SK-N-SH (cell line): ENCODE measurements around the gene FAM53C. TPM values are rescaled to one million over a fixed set of nuclear protein-coding genes. Genes with fewer than 3 reads are reported as not detected.
"Not testable (repeated sequence)": the region's sequence is repeated elsewhere in the genome, so short reads cannot be mapped to it uniquely, and the experiment has no call there.

Source experiments
- CTCF ChIA-PET: fragments of 300-600, 350-600 bp; formaldehyde crosslinking; extraction: SDS; loops from one replicate; lab custom pipeline; 2021; lab: Yijun Ruan, JAX
- POLR2A ChIA-PET: fragments of 350-600 bp; sonication (Branson Sonifier 250); formaldehyde crosslinking; extraction: SDS; loops from one replicate; lab custom pipeline; 2020; ENCODE audit warnings: antibody characterized with exemption, inconsistent platforms; lab: Yijun Ruan, JAX
- DNase-seq: peaks from one replicate; pipeline ENCODE4 v3.0.0; 2012
- H2AFZ ChIP-seq: fragments of 200-600 bp; sonication (generic); 2 replicates; pipeline ENCODE4 v1.8.1; 2016; ENCODE audit warnings: antibody characterized with exemption, mild to moderate bottlenecking, low read depth
- H3F3A ChIP-seq: fragments of 200-600 bp; sonication (generic); replicated peaks from 2 replicates; pipeline ENCODE3; 2016; ENCODE audit warnings: antibody characterized with exemption, mild to moderate bottlenecking; ENCODE audit not compliant: insufficient read depth
- H3K27ac ChIP-seq, 2 experiments: fragments of 200-500 bp in 1 of 2; fragments of 200-600 bp in 1 of 2; sonication (Bioruptor generic) in 1 of 2; sonication (generic), shearing (Covaris generic) in 1 of 2; 2 replicates each; pipeline versions ENCODE4 v1.5.1 to v1.6.1; 2014 to 2016; ENCODE audit warnings: low read depth in 2 of 2, inconsistent platforms in 1 of 2, low read length in 1 of 2, mild to moderate bottlenecking in 1 of 2, mixed read lengths in 1 of 2
- H3K27me3 ChIP-seq: fragments of 200-600 bp; sonication (generic), shearing (Covaris generic); 2 replicates; pipeline ENCODE4 v1.6.1; 2016; ENCODE audit warnings: mixed run types; ENCODE audit not compliant: insufficient read depth
- H3K36me3 ChIP-seq, 2 experiments: fragments of 200-500 bp in 1 of 2; fragments of 200-600 bp in 1 of 2; sonication (Bioruptor generic) in 1 of 2; sonication (generic) in 1 of 2; replicated peaks in 1 of 2; 2 replicates each; pipeline versions ENCODE3 to v1.5.1; 2014 to 2016; ENCODE audit warnings: low read length in 1 of 2, mild to moderate bottlenecking in 1 of 2; ENCODE audit not compliant: insufficient read depth in 2 of 2, control insufficient read depth in 1 of 2
- H3K4me1 ChIP-seq, 2 experiments: fragments of 200-500 bp in 1 of 2; fragments of 200-600 bp in 1 of 2; sonication (Bioruptor generic) in 1 of 2; sonication (generic), shearing (Covaris generic) in 1 of 2; 2 replicates each; pipeline versions ENCODE4 v1.5.1 to v1.6.1; 2014 to 2016; ENCODE audit warnings: low read depth in 1 of 2, low read length in 1 of 2, mixed run types in 1 of 2; ENCODE audit not compliant: insufficient read depth in 2 of 2, control insufficient read depth in 1 of 2
- H3K4me2 ChIP-seq: fragments of 200-600 bp; sonication (generic), shearing (Covaris generic); 2 replicates; pipeline ENCODE4 v1.6.1; 2017; ENCODE audit warnings: mixed run types
- H3K4me3 ChIP-seq, 2 experiments: fragments of 200-500 bp in 1 of 2; fragments of 200-600 bp in 1 of 2; sonication (Bioruptor generic) in 1 of 2; sonication (generic), shearing (Covaris generic) in 1 of 2; 2 replicates each; pipeline versions ENCODE4 v1.5.1 to v1.8.1; 2014 to 2016; ENCODE audit warnings: low read depth in 2 of 2, inconsistent platforms in 1 of 2, low read length in 1 of 2, mild to moderate bottlenecking in 1 of 2, mixed read lengths in 1 of 2, moderate library complexity in 1 of 2
- H3K79me2 ChIP-seq: fragments of 200-600 bp; sonication (generic); 2 replicates; pipeline ENCODE4 v1.8.1; 2017; ENCODE audit warnings: mild to moderate bottlenecking; ENCODE audit not compliant: insufficient read depth
- H3K9ac ChIP-seq: fragments of 200-600 bp; sonication (generic); 2 replicates; pipeline ENCODE4 v1.6.1; 2017; ENCODE audit warnings: mixed run types
- H3K9me2 ChIP-seq: fragments of 200-600 bp; sonication (generic); 2 replicates; pipeline ENCODE4 v1.6.1; 2017; ENCODE audit warnings: mixed run types
- H3K9me3 ChIP-seq: fragments of 200-600 bp; sonication (generic); 2 replicates; pipeline ENCODE4 v1.6.1; 2017; ENCODE audit warnings: mixed run types, mild to moderate bottlenecking, moderate library complexity
- H4K20me1 ChIP-seq: fragments of 200-600 bp; sonication (generic); 2 replicates; pipeline ENCODE4 v1.6.1; 2017; ENCODE audit warnings: mild to moderate bottlenecking, mixed run types; ENCODE audit not compliant: insufficient read depth
- EP300 ChIP-seq, 2 experiments: IDR thresholded peaks; 2 replicates each; pipeline versions ENCODE4 v1.4.0 to v1.6.1; 2012; ENCODE audit warnings: borderline replicate concordance in 1 of 2, low read depth in 1 of 2, low read length in 1 of 2
- EZH2phosphoT487 ChIP-seq: fragments of 200-600 bp; sonication (generic); IDR thresholded peaks from 2 replicates; pipeline ENCODE4 v1.6.1; 2017; ENCODE audit warnings: low read depth, mixed run types, mild to moderate bottlenecking, antibody characterized with exemption, moderate library complexity, borderline replicate concordance
- FOXJ3 ChIP-seq: sonication (generic); formaldehyde crosslinking; IDR thresholded peaks from 2 replicates; pipeline ENCODE4 v1.5.1; 2020; ENCODE audit warnings: mild to moderate bottlenecking, missing genetic modification reagents
- GABPA ChIP-seq: IDR thresholded peaks from 2 replicates; pipeline ENCODE4 v1.4.0; 2012; ENCODE audit warnings: low read depth, mild to moderate bottlenecking
- GATA2 ChIP-seq: sonication (generic); formaldehyde crosslinking; IDR thresholded peaks from 2 replicates; pipeline ENCODE4 v1.5.0; 2020; ENCODE audit warnings: mild to moderate bottlenecking, missing genetic modification reagents
- JUND ChIP-seq: IDR thresholded peaks from 2 replicates; pipeline ENCODE4 v1.4.0; 2012
- MEF2A ChIP-seq: IDR thresholded peaks from 2 replicates; pipeline ENCODE4 v1.4.0; 2012; ENCODE audit warnings: low read depth, borderline replicate concordance
- MXI1 ChIP-seq: IDR thresholded peaks from 2 replicates; pipeline ENCODE4 v1.6.1; 2012; ENCODE audit warnings: mild to moderate bottlenecking, low read depth, low read length, improper control_type of control experiment
- NFIC ChIP-seq: IDR thresholded peaks from 2 replicates; pipeline ENCODE4 v1.4.0; 2012; ENCODE audit warnings: borderline replicate concordance
- PBX3 ChIP-seq: IDR thresholded peaks from 2 replicates; pipeline ENCODE4; 2012
- RAD21 ChIP-seq: IDR thresholded peaks from 2 replicates; pipeline ENCODE4 v1.6.1; 2012; ENCODE audit warnings: mild to moderate bottlenecking, low read length
- RCOR1 ChIP-seq: fragments of 150-350 bp; IDR thresholded peaks from 2 replicates; pipeline ENCODE4 v1.6.1; 2017; ENCODE audit warnings: antibody characterized with exemption, low read length
- REST ChIP-seq: IDR thresholded peaks from 2 replicates; pipeline ENCODE4 v1.6.1; 2012; ENCODE audit warnings: mild to moderate bottlenecking, low read depth, low read length, moderate library complexity
- RFX5 ChIP-seq: IDR thresholded peaks from 2 replicates; pipeline ENCODE4 v1.6.1; 2012; ENCODE audit warnings: mild to moderate bottlenecking, improper control_type of control experiment, low read length
- SMC3 ChIP-seq: IDR thresholded peaks from 2 replicates; pipeline ENCODE4 v1.6.1; 2012; ENCODE audit warnings: low read depth, low read length, improper control_type of control experiment
- TCF12 ChIP-seq: IDR thresholded peaks from 2 replicates; pipeline ENCODE4 v1.4.0; 2012
- TEAD4 ChIP-seq: IDR thresholded peaks from 2 replicates; pipeline ENCODE4 v1.4.0; 2012; ENCODE audit warnings: mild to moderate bottlenecking, borderline replicate concordance; ENCODE audit not compliant: insufficient read depth
- YY1 ChIP-seq: IDR thresholded peaks from 2 replicates; pipeline ENCODE4 v1.4.0; 2012; ENCODE audit warnings: low read depth, mild to moderate bottlenecking
- WGBS: methylation state at CpG from one replicate; pipeline ENCODE4 v1.1.6; 2017; ENCODE audit warnings: low lambda C conversion rate; 5-methylcytosine and 5-hydroxymethylcytosine counted together
- polyA plus RNA-seq, 3 experiments: library from polyadenylated mRNA; depleted of rRNA; stranded (reverse); fragments of >200 nt; gene quantifications; 2 replicates each; pipeline ENCODE4 v1.2.3, GENCODE V29; 2012

Gene FAM53C
- polyA plus RNA-seq, 1 of the 3 experiments (the other 2 are of a cell fraction), result 14.5 TPM

GRCh38 chr5:138386290-138386689, 48.2 kb downstream of the FAM53C start:
- Histone ChIP-seq H4K20me1 (no peaks in the 10 kb centered on the region), H3K9ac (no peak overlapping the region), H2AFZ (no peak overlapping the region), H3K27ac (no peak overlapping the region; a peak in 1 of 4 replicates), H3K4me1 (peaks cover 0 to 5% of the 10 kb centered on the region in 2 experiments; a peak in 1 of 4 replicates), H3K79me2 (no peaks in the 10 kb centered on the region), H3K9me2 (no peaks in the 10 kb centered on the region), H3K36me3 (peaks cover 45 to 46% of the 10 kb centered on the region in 2 experiments), H3K4me3 (no peak overlapping the region), H3K9me3 (no peaks in the 10 kb centered on the region), H3K27me3 (no peaks in the 10 kb centered on the region), H3F3A (no peaks in the 10 kb centered on the region), H3K4me2 (no peak overlapping the region)
- CTCF ChIA-PET, result interaction anchor here (1.2 to 4.0 kb wide), 2 partner anchors 33 to 63 kb away, joined by 3 to 16 read pairs; partner anchors contain the start of gene KDM3B
- TF ChIP-seq TCF12 (no peak), SMC3 (no peak), TEAD4 (no peak), EZH2phosphoT487 (no peak), GABPA (no peak), RAD21 (no peak), MXI1 (no peak), GATA2 (CRISPR knock-in tag) (no peak), JUND (no peak), PBX3 (no peak), RCOR1 (no peak), REST (no peak), EP300 (IDR thresholded peaks at IDR 0.05; ENCODE audit: borderline replicate concordance in 1 of 2, low read depth in 1 of 2, low read length in 1 of 2) (no peak), MEF2A (no peak)
- POLR2A ChIA-PET, result no interaction called here
- 92% methylated on average over 8 of the region's 10 CpGs for WGBS
- DNase-seq, result no peak

GRCh38 chr5:138389332-138389731, 51.3 kb downstream of the FAM53C start:
- Histone ChIP-seq H3K4me2 (no peak overlapping the region), H3K36me3 (peaks cover 54 to 64% of the 10 kb centered on the region in 2 experiments), H3F3A (no peaks in the 10 kb centered on the region), H3K27me3 (no peaks in the 10 kb centered on the region), H2AFZ (no peak overlapping the region), H3K9ac (no peak overlapping the region), H3K4me1 (peaks cover 0 to 5% of the 10 kb centered on the region in 2 experiments; a peak in 1 of 4 replicates), H3K79me2 (no peaks in the 10 kb centered on the region), H3K4me3 (no peak overlapping the region), H3K9me2 (no peaks in the 10 kb centered on the region), H3K9me3 (no peaks in the 10 kb centered on the region), H4K20me1 (no peaks in the 10 kb centered on the region), H3K27ac (no peak overlapping the region)
- WGBS, result 96% methylated on average over 3 of the region's 3 CpGs
- DNase-seq, result no peak
- ChIA-PET POLR2A (no interaction called here), CTCF (interaction anchor here (4.0 kb wide), 1 partner anchor 36 kb away, joined by 16 read pairs; the partner anchor contains the start of gene KDM3B)
- TF ChIP-seq MXI1 (no peak), FOXJ3 (CRISPR knock-in tag) (no peak), NFIC (no peak), RFX5 (no peak), YY1 (no peak)

GRCh38 chr5:138389911-138390310, 51.8 kb downstream of the FAM53C start:
- H3K79me2 ChIP-seq, H3K27ac ChIP-seq, H3K4me3 ChIP-seq, H3K9me2 ChIP-seq, H3K4me1 ChIP-seq, H3K9ac ChIP-seq, DNase-seq, H2AFZ ChIP-seq, H3K9me3 ChIP-seq, POLR2A ChIA-PET, H3K27me3 ChIP-seq, H3F3A ChIP-seq, H3K4me2 ChIP-seq, H4K20me1 ChIP-seq: not testable (repeated sequence)
- H3K36me3 ChIP-seq, result peaks cover 59 to 70% of the 10 kb centered on the region in 2 experiments
- CTCF ChIA-PET, result interaction anchor here (1.1 to 1.2 kb wide), 2 partner anchors 37 to 313 kb away, joined by 3 to 4 read pairs; no protein-coding TSS in a partner anchor
- 98% methylated on average over 10 of the region's 10 CpGs for WGBS
